Spinal cord (tissue), 10 donors: ENCODE results near the gene APPL1. TPM values are rescaled to one million over a fixed set of nuclear protein-coding genes. Genes with fewer than 3 reads are reported as not detected.

Source experiments
- DNase-seq, 6 donors: peaks; one replicate each; pipeline versions ENCODE4 v3.0.0 to v3.0.0-alpha.2; 2013 to 2015; ENCODE audit warnings: low spot score in 6 of 6, low read depth in 4 of 6
- H3K27ac ChIP-seq: one replicate; pipeline ENCODE4 v1.5.1; 2013; ENCODE audit warnings: low read depth, low read length, control low read depth
- H3K27me3 ChIP-seq: one replicate; pipeline ENCODE4 v1.6.1; 2013; ENCODE audit warnings: low read length; ENCODE audit not compliant: control insufficient read depth, insufficient read depth
- H3K36me3 ChIP-seq: one replicate; pipeline ENCODE4 v1.6.1; 2013; ENCODE audit warnings: low read length; ENCODE audit not compliant: control insufficient read depth, insufficient read depth
- H3K4me1 ChIP-seq: one replicate; pipeline ENCODE4 v1.6.1; 2013; ENCODE audit warnings: low read length; ENCODE audit not compliant: control insufficient read depth, insufficient read depth
- H3K4me3 ChIP-seq: one replicate; pipeline ENCODE4 v1.5.1; 2013; ENCODE audit warnings: low read depth, low read length, control low read depth
- H3K9me3 ChIP-seq: one replicate; pipeline ENCODE4 v1.6.1; 2013; ENCODE audit warnings: low read length; ENCODE audit not compliant: control insufficient read depth, insufficient read depth
- WGBS: methylation state at CpG from one replicate; pipeline ENCODE4 v1.1.5; 2013; ENCODE audit warnings: missing lambda C conversion rate; ENCODE audit not compliant: insufficient coverage; 5-methylcytosine and 5-hydroxymethylcytosine counted together
- long read RNA-seq, 4 donors: transcript quantifications; one replicate each; lab custom pipeline, GENCODE V29; 2026
- polyA plus RNA-seq, 2 donors: library from polyadenylated mRNA; unstranded; fragments of 120-200 nt; gene quantifications; one replicate each; pipeline ENCODE4 v1.2.1, GENCODE V29; 2013; ENCODE audit not compliant: insufficient read length in 2 of 2
- total RNA-seq, 2 donors: library from RNA; depleted of rRNA in 1 of 2; stranded (reverse); fragments of 120-200 nt in 1 of 2; fragments of >200 nt in 1 of 2; gene quantifications; one replicate each; pipeline versions ENCODE4 v1.2.3 to v1.2.4, GENCODE V29; 2013 to 2014
- donor health status: healthy.

Gene APPL1
- total RNA-seq (100 to 1,000 TPM in 1 of 2 donors, 10 to 100 TPM in 1; 69.9 to 108 TPM), polyA plus RNA-seq (10 to 100 TPM; 32.7 to 39.9 TPM)
- long read RNA-seq, donor 1, full-length matches to known transcripts: 8 of 13 reads
- long read RNA-seq, donor 1, partial matches to known transcripts: 5 of 13 reads
- long read RNA-seq, donor 1, other reads (novel, unspliced or antisense): 0 of 13 reads
- long read RNA-seq, donor 2, full-length matches to known transcripts: 3 of 3 reads
- long read RNA-seq, donor 2, partial matches to known transcripts: 0 of 3 reads
- long read RNA-seq, donor 2, other reads (novel, unspliced or antisense): 0 of 3 reads
- long read RNA-seq, donor 3, full-length matches to known transcripts: 4 of 4 reads
- long read RNA-seq, donor 3, partial matches to known transcripts: 0 of 4 reads
- long read RNA-seq, donor 3, other reads (novel, unspliced or antisense): 0 of 4 reads
- long read RNA-seq, donor 4, full-length matches to known transcripts: 2 of 2 reads
- long read RNA-seq, donor 4, partial matches to known transcripts: 0 of 2 reads
- long read RNA-seq, donor 4, other reads (novel, unspliced or antisense): 0 of 2 reads

- no peaks in the 10 kb centered on the region for H3K27me3 ChIP-seq
- H3K4me3 ChIP-seq: peak within 1 kb of the TSS; percentile 88
- no peaks in the 10 kb centered on the region for H3K9me3 ChIP-seq
- H3K27ac ChIP-seq: peak within 1 kb of the TSS; percentile 94
- peaks cover 8% of the 10 kb centered on the region for H3K4me1 ChIP-seq
- no peaks in the 10 kb centered on the region for H3K36me3 ChIP-seq
- DNase-seq: peak; percentile 72 to 97 (median 88)
- under 1% methylated on average over 70 of the region's 71 CpGs for WGBS
These were observed at the start of gene APPL1 for GRCh38 chr3:57227204-57227929. Gene APPL1, plus strand, starts transcription at chr3:57227729. Its CDS starts 155 bp downstream, at chr3:57227884.

GRCh38 chr3:57179580-57180410 is 47.7 kb upstream of the APPL1 start:
- Histone ChIP-seq H3K4me1 (no peaks in the 10 kb centered on the region), H3K27me3 (no peaks in the 10 kb centered on the region), H3K4me3 (no peak overlapping the region), H3K36me3 (no peaks in the 10 kb centered on the region), H3K27ac (no peak overlapping the region), H3K9me3 (no peaks in the 10 kb centered on the region)
- WGBS: 88% methylated on average over 2 of the region's 5 CpGs
- peak in 1 of 6 donors; percentile 43 for DNase-seq

- Histone ChIP-seq H3K27me3 (no peaks in the 10 kb centered on the region), H3K4me1 (no peaks in the 10 kb centered on the region), H3K27ac (no peak overlapping the region), H3K36me3 (no peaks in the 10 kb centered on the region), H3K9me3 (no peaks in the 10 kb centered on the region), H3K4me3 (no peak overlapping the region)
- 43% methylated on average over 1 of the region's 6 CpGs for WGBS
- peak in 1 of 6 donors; percentile 14 for DNase-seq
These were observed 43.0 kb upstream of the APPL1 start for GRCh38 chr3:57184526-57184925.

- DNase-seq: no peak
- no peaks in the 10 kb centered on the region for H3K27me3 ChIP-seq
- no peak overlapping the region for H3K27ac ChIP-seq
- H3K4me1 ChIP-seq: no peaks in the 10 kb centered on the region
- no peak overlapping the region for H3K4me3 ChIP-seq
- no peaks in the 10 kb centered on the region for H3K9me3 ChIP-seq
- WGBS: no CpG with 5 or more reads among the region's 3 CpGs
- H3K36me3 ChIP-seq: no peaks in the 10 kb centered on the region
These were observed 35.5 kb upstream of the APPL1 start for GRCh38 chr3:57192028-57192427.

- DNase-seq: no peak
- Histone ChIP-seq H3K9me3 (no peaks in the 10 kb centered on the region), H3K27ac (no peak overlapping the region), H3K4me3 (no peak overlapping the region), H3K4me1 (no peaks in the 10 kb centered on the region), H3K36me3 (no peaks in the 10 kb centered on the region), H3K27me3 (no peaks in the 10 kb centered on the region)
- WGBS: no CpG with 5 or more reads among the region's 4 CpGs
These were observed 32.9 kb upstream of the APPL1 start for GRCh38 chr3:57194641-57195040.

- Histone ChIP-seq H3K27me3 (no peaks in the 10 kb centered on the region), H3K4me1 (no peaks in the 10 kb centered on the region), H3K27ac (no peak within 1 kb of the TSS), H3K9me3 (no peaks in the 10 kb centered on the region), H3K36me3 (no peaks in the 10 kb centered on the region), H3K4me3 (no peak within 1 kb of the TSS)
- DNase-seq: peak in 1 of 6 donors; percentile 78
- 20% methylated on average over 3 of the region's 4 CpGs for WGBS
These were observed 27.6 kb upstream of the APPL1 start, which contains the start of gene HESX1 for GRCh38 chr3:57199895-57200297. Gene HESX1, minus strand, starts transcription at chr3:57199978. Its CDS starts 60 bp downstream, at chr3:57199918.

GRCh38 chr3:57206423-57206822 is 21.1 kb upstream of the APPL1 start:
- Histone ChIP-seq H3K4me1 (no peaks in the 10 kb centered on the region), H3K36me3 (no peaks in the 10 kb centered on the region), H3K9me3 (no peaks in the 10 kb centered on the region), H3K4me3 (no peak overlapping the region), H3K27me3 (no peaks in the 10 kb centered on the region), H3K27ac (no peak overlapping the region)
- 100% methylated on average over 1 of the region's 2 CpGs for WGBS
- DNase-seq: no peak

GRCh38 chr3:57221883-57222282 is 5.6 kb upstream of the APPL1 start:
- H3K9me3 ChIP-seq: no peaks in the 10 kb centered on the region
- DNase-seq: peak in 3 of 6 donors; percentile 23 to 85 (median 46)
- no CpG with 5 or more reads among the region's 2 CpGs for WGBS
- H3K4me3 ChIP-seq: no peak overlapping the region
- no peak overlapping the region for H3K27ac ChIP-seq
- no peaks in the 10 kb centered on the region for H3K36me3 ChIP-seq
- H3K4me1 ChIP-seq: no peaks in the 10 kb centered on the region
- H3K27me3 ChIP-seq: no peaks in the 10 kb centered on the region

GRCh38 chr3:57224856-57225255 is 2.7 kb upstream of the APPL1 start:
- WGBS: no CpG with 5 or more reads among the region's 4 CpGs
- Histone ChIP-seq H3K4me1 (peaks cover 5% of the 10 kb centered on the region), H3K27me3 (no peaks in the 10 kb centered on the region), H3K4me3 (no peak overlapping the region), H3K36me3 (no peaks in the 10 kb centered on the region), H3K9me3 (no peaks in the 10 kb centered on the region), H3K27ac (no peak overlapping the region)
- no peak for DNase-seq
